ENCODE data around the gene NDUFAF8.

The NDUFAF8 gene

DNA sequence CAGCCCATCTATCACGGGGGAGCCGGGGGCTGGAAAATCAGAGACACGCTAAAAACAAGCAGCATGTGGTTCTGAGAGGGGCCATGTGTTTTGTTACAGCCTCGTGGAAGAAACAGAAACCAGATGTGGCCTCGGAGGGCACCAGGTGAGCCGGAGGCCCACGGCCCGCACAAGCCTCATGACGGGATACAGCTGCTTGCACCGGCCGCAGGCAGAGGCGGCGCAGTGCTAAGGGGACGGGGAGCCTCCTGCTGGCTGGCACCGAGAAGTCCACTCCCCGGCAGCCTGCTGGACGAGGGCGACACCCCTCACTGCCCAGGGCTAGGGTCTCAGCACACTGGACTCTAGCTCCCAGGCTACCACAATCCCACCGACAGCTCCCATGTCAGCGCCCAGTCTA, 19.2 kb downstream of the NDUFAF8 start:
- H3K4me3 ChIP-seq = no peak overlapping the region
- no peak overlapping the region for H3K27ac ChIP-seq
- peak overlapping the region in 1 of 11 experiments; percentile 9; a peak in 1 of 22 replicates for H3K9ac ChIP-seq
- H3K36me3 ChIP-seq = peaks cover 19 to 67% (median 56%) of the 10 kb centered on the region in 11 experiments
- peaks cover 81 to 100% (median 94%) of the 10 kb centered on the region in 11 experiments for H4K20me1 ChIP-seq
- H3K9me3 ChIP-seq (replicated peaks in 1 of 11) = no peaks in the 10 kb centered on the region
- peak overlapping the region in 9 of 11 experiments; percentile 58 to 93 (median 88); a peak in 16 of 22 replicates for H3K4me2 ChIP-seq
- no peak for TF ChIP-seq Cebpa-rat (IDR thresholded peaks at IDR 0.05)
- peaks cover 0 to 8% (median 0%) of the 10 kb centered on the region in 11 experiments; a peak in 1 of 22 replicates for H3K27me3 ChIP-seq
- peaks cover 33 to 89% (median 79%) of the 10 kb centered on the region in 10 experiments for H3K4me1 ChIP-seq

DNA sequence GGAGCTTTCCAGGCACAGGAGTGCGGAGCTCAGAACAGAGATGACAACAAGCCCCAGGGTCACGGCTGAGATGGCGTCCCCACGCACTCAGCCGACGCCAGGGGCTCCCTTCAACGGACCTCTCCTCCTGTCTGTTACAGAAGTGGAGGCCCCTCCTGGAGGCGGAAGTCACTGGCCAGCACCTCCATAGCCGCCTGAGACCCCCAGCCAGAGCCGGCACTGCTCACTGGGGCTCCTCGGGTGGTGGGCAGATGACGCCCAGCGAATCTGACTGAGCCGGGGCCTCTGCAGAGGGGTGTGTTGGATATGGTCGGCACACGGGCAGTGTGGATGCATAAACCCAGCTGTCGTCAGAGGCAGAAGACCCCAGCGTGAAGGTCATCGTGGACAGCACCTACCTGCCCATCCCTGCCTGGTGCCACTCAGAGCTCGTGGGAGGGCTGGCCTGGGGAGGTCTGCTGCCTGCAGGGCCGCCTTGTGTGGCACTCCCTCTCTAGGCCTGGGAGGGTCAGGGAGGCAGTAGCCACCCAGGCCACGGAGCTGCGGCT, 20.0 kb downstream of the NDUFAF8 start:
- Histone ChIP-seq H3K27me3 (peaks cover 0 to 8% (median 0%) of the 10 kb centered on the region in 11 experiments; a peak in 1 of 22 replicates), H3K4me3 (0 out of 20 replicates have a peak overlapping the region, but pooled peaks of 1 of the 10 experiments have one; percentile 11), H3K4me2 (peak overlapping the region in 9 of 11 experiments; percentile 58 to 93 (median 88); a peak in 18 of 22 replicates), H3K9ac (peak overlapping the region in 4 of 11 experiments; percentile 20 to 39 (median 28); a peak in 3 of 22 replicates), H3K36me3 (peaks cover 27 to 75% (median 65%) of the 10 kb centered on the region in 11 experiments), H3K4me1 (peaks cover 33 to 85% (median 79%) of the 10 kb centered on the region in 10 experiments), H3K9me3 (replicated peaks in 1 of 11) (no peaks in the 10 kb centered on the region), H4K20me1 (peaks cover 76 to 100% (median 90%) of the 10 kb centered on the region in 11 experiments), H3K27ac (no peak overlapping the region)
- no peak for TF ChIP-seq Cebpa-rat (IDR thresholded peaks at IDR 0.05)

DNA sequence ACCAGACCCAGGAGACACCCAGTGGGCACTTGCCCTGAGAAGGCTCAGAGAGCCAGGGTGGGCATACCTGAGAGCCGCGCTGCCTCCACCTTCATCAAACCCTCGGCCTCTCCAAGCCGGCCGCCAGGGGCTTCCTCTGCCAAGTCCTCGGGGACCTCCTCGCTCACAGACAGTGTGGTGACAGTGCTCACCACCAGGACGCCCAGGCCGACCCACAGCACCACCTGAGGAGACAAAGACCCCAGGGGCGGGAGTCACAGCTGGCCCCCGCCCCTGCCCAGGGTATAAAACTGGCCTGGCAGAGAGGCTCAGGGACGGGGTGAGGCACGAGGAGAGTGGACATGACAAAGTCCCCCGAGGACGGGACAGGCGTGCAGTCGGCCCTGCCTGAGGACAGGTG, 21.1 kb downstream of the NDUFAF8 start:
- TF ChIP-seq Cebpa-rat (IDR thresholded peaks at IDR 0.05) = no peak
- peaks cover 38 to 86% (median 75%) of the 10 kb centered on the region in 11 experiments for H3K36me3 ChIP-seq
- H3K9me3 ChIP-seq (replicated peaks in 1 of 11) = no peaks in the 10 kb centered on the region
- H3K4me1 ChIP-seq = peaks cover 24 to 76% (median 69%) of the 10 kb centered on the region in 10 experiments
- peaks cover 69 to 98% (median 88%) of the 10 kb centered on the region in 11 experiments for H4K20me1 ChIP-seq
- H3K27ac ChIP-seq = no peak overlapping the region
- peaks cover 0 to 8% (median 0%) of the 10 kb centered on the region in 11 experiments; a peak in 1 of 22 replicates for H3K27me3 ChIP-seq
- H3K4me2 ChIP-seq = peak overlapping the region in 10 of 11 experiments; percentile 18 to 93 (median 86); a peak in 19 of 22 replicates
- peak overlapping the region in 5 of 11 experiments; percentile 7 to 39 (median 16); a peak in 3 of 22 replicates for H3K9ac ChIP-seq
- no peak overlapping the region; a peak in 2 of 20 replicates for H3K4me3 ChIP-seq

DNA sequence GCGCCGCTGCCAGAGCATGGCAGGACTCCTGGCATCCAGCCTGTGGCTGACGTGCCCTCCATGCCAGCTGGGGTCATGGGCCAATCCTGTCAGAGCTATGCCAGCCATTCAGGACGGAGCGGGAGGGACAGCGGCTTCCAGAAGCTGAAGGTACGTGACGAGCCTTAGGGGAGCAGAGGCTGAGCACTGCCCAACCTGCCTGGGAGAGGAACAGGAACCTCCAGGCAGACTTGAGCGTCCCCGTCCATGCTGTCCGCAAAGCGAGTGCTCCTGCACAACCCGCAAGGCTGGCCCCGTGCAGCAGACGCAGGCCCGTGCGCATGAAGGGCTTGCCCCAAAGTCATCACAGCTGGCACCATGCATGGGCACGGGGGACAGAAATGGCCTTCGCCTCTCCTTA, 21.5 kb downstream of the NDUFAF8 start:
- peaks cover 42 to 90% (median 80%) of the 10 kb centered on the region in 11 experiments for H3K36me3 ChIP-seq

DNA sequence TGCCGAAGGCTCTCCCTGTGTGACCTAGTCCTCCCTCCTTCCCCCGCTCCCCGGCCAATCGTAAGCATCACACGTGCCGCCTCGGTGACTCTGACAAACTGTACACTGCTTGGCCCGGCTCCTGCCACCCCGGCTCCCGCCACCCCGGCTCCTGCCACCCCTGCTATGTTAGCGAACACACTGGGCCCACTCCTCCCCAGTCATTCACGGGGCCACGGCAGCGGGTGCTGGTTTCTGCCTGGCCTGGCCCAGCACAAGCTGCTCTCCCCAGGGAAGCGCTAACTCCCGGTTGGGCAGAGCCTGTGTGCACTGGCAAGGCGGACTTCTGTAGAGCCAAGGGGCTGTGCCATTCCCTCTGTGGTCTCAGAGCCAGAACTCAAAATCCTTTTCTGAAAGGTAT, 22.0 kb downstream of the NDUFAF8 start:
- TF ChIP-seq Cebpa-rat (IDR thresholded peaks at IDR 0.05) = no peak
- Histone ChIP-seq H3K27ac (no peak overlapping the region), H3K4me3 (no peak overlapping the region), H3K9ac (peak overlapping the region in 4 of 11 experiments; percentile 5 to 38 (median 18); a peak in 3 of 22 replicates), H3K9me3 (replicated peaks in 1 of 11) (no peaks in the 10 kb centered on the region), H3K27me3 (peaks cover 0 to 8% (median 0%) of the 10 kb centered on the region in 11 experiments; a peak in 1 of 22 replicates), H3K36me3 (peaks cover 46 to 95% (median 84%) of the 10 kb centered on the region in 11 experiments), H3K4me1 (peaks cover 14 to 72% (median 60%) of the 10 kb centered on the region in 10 experiments), H4K20me1 (peaks cover 61 to 96% (median 82%) of the 10 kb centered on the region in 11 experiments), H3K4me2 (peak overlapping the region in 9 of 11 experiments; percentile 58 to 93 (median 88); a peak in 17 of 22 replicates)

More for the DNA sequence above, 21.5 kb downstream of the NDUFAF8 start:
- peak overlapping the region in 10 of 11 experiments; percentile 18 to 93 (median 86); a peak in 19 of 22 replicates for H3K4me2 ChIP-seq
- no peaks in the 10 kb centered on the region for H3K9me3 ChIP-seq (replicated peaks in 1 of 11)
- H3K27me3 ChIP-seq = peaks cover 0 to 8% (median 0%) of the 10 kb centered on the region in 11 experiments; a peak in 1 of 22 replicates
- H3K4me1 ChIP-seq = peaks cover 19 to 76% (median 65%) of the 10 kb centered on the region in 10 experiments
- TF ChIP-seq Cebpa-rat (IDR thresholded peaks at IDR 0.05) = no peak
- H3K4me3 ChIP-seq = no peak overlapping the region; a peak in 2 of 20 replicates
- H3K9ac ChIP-seq = peak overlapping the region in 5 of 11 experiments; percentile 7 to 39 (median 27); a peak in 3 of 22 replicates
- H3K27ac ChIP-seq = no peak overlapping the region
- H4K20me1 ChIP-seq = peaks cover 65 to 96% (median 86%) of the 10 kb centered on the region in 11 experiments

DNA sequence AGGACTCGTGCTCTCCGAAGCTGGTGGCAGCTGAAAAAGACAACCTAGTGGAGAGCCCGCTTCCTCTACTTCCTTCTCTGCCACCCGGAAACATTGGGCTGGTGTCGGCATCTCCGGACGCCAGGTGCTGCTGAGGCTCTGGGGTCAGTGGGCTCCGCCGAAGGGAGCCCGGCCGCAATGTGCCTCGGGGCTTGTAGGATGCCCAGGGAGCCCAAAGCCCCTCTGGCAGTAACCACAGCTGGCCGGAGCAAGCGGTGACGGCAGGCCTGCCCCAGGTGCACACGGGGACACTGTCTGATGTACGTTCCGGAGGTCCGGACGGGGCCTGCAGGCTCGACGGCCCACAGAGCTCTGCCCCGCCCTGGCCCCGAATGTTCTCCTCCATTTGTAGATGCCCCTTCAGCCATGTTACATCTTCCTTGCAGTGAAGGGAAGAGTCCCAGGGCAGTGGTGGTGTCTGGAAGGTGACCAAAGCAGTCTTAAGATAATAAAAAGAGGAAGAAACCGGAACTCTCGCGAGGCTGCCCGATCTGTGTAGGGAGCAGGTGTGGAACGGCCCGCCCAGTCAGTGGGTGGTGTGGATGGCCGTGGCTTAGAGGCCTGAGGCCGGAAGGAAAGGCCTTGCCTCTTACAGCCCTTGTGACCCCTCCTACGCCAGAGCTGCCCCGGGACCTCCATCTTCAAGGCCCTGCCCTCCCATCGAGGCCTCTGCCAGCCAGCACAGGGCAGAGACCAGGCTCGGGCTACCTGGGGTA, 22.6 kb downstream of the NDUFAF8 start:
- no peak overlapping the region for H3K27ac ChIP-seq
- no peak overlapping the region for H3K4me3 ChIP-seq
- H4K20me1 ChIP-seq = peaks cover 55 to 94% (median 75%) of the 10 kb centered on the region in 11 experiments
- peak overlapping the region in 4 of 11 experiments; percentile 5 to 43 (median 18); a peak in 4 of 22 replicates for H3K9ac ChIP-seq
- H3K4me2 ChIP-seq = peak overlapping the region; percentile 13 to 93 (median 84); a peak in 21 of 22 replicates
- H3K9me3 ChIP-seq (replicated peaks in 1 of 11) = no peaks in the 10 kb centered on the region
- peaks cover 0 to 8% (median 0%) of the 10 kb centered on the region in 11 experiments; a peak in 1 of 22 replicates for H3K27me3 ChIP-seq
- TF ChIP-seq Cebpa-rat (IDR thresholded peaks at IDR 0.05) = no peak
- peaks cover 11 to 66% (median 57%) of the 10 kb centered on the region in 10 experiments for H3K4me1 ChIP-seq
- peaks cover 52 to 100% (median 91%) of the 10 kb centered on the region in 11 experiments for H3K36me3 ChIP-seq

DNA sequence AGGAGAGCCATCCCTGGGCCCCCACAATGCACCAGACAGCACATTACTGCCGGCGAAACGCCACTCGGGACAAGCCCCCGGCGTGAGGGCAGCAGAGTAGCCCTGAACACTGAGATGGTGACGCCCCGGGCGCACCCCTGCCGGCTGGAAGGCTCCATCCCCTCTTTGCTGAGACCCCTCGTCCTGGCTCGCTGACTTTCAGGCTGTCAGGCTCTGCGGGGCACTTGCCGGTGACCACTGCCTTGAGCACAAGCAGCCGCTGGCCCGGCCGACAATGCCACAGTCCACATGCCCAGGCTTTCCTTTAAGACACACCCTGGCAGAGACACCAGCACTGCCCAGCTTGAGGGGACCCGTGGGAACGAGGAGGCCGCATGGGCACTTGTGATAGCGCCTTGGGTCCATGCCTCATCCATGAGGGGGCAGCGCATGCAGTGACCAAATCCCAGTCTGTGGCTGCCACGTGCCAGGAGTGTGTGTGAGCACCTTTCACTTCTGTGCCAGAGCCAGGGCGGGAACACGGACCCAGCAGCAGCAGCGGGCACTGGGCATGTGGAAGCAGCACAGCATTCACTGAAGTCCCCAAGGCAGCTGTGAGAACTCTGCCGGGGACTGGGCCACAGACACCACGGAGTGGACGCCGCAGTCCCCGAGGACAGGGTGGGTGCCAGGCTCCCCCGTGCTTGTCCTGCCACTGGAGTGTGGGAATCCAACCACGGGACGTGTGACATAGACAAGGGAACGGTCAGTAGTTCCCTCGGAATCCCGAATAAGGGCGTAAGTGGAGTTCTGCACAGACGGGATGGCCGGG, 24.5 kb downstream of the NDUFAF8 start:
- Histone ChIP-seq H4K20me1 (peaks cover 37 to 89% (median 57%) of the 10 kb centered on the region in 11 experiments), H3K4me3 (no peak overlapping the region), H3K9me3 (replicated peaks in 1 of 11) (no peaks in the 10 kb centered on the region), H3K4me1 (peaks cover 22 to 64% (median 57%) of the 10 kb centered on the region in 10 experiments), H3K4me2 (no peak overlapping the region), H3K27me3 (peaks cover 0 to 8% (median 0%) of the 10 kb centered on the region in 11 experiments; a peak in 1 of 22 replicates), H3K27ac (no peak overlapping the region), H3K9ac (no peak overlapping the region), H3K36me3 (peaks cover 52 to 100% (median 85%) of the 10 kb centered on the region in 11 experiments)
- TF ChIP-seq Cebpa-rat (IDR thresholded peaks at IDR 0.05) = no peak

DNA sequence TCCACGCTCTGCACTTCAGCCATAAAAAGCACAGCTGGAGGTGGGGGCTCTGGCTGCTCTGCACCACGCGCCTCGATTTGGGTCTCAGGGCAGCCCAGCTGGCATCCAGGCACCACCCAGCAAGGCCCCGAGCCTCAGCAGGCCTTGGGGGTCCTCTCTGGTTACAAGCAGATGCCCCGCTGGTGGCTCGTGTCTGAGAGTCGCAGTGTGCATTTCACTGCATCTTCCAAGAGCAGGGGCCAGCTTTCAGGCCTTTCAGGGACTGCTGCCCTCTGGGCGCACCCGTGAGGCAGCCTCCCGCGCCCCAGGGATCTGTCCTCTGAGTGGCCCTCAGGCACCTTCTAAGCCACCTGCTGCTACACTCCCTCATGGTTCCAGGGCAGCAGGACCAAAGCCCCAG, 25.5 kb downstream of the NDUFAF8 start:
- no peak for TF ChIP-seq Cebpa-rat (IDR thresholded peaks at IDR 0.05)
- H3K9ac ChIP-seq = no peak overlapping the region
- H3K27me3 ChIP-seq = peaks cover 0 to 6% (median 0%) of the 10 kb centered on the region in 11 experiments; a peak in 1 of 22 replicates
- H3K27ac ChIP-seq = no peak overlapping the region
- peaks cover 61 to 100% (median 86%) of the 10 kb centered on the region in 11 experiments for H3K36me3 ChIP-seq
- no peaks in the 10 kb centered on the region for H3K9me3 ChIP-seq (replicated peaks in 1 of 11)
- H4K20me1 ChIP-seq = peaks cover 26 to 78% (median 46%) of the 10 kb centered on the region in 11 experiments
- peaks cover 22 to 54% (median 47%) of the 10 kb centered on the region in 10 experiments for H3K4me1 ChIP-seq
- no peak overlapping the region for H3K4me2 ChIP-seq
- no peak overlapping the region for H3K4me3 ChIP-seq

Measured in BLaER1 treated with 17β-estradiol and CSF1 and Interleukin-3, amounts not matched to agents 10 nM and 100 nM (cell line).